ENCODE results near the gene PAX8.

The PAX8 gene

DNA sequence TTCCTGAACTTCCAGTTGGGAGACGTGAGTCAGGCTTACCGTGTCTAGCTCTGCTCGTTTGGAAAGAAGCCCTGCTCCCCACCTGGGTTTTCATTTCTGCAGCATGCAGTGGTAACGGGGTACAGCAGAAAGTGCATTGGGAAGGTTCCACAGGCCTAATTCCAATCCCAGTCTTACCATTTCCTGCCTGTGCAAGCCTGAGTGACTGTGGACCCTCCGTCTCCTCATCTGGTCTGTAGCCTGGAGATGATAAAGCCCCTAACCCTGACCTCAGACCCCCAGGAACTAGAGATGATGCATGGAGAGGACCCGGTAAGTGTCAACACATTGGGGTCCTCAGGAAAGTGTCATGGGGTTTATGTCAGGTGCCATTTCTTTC lies 110.8 kb downstream of the PAX8 start:
- no peak for DNase-seq (ENCODE audit: low spot score)

DNA sequence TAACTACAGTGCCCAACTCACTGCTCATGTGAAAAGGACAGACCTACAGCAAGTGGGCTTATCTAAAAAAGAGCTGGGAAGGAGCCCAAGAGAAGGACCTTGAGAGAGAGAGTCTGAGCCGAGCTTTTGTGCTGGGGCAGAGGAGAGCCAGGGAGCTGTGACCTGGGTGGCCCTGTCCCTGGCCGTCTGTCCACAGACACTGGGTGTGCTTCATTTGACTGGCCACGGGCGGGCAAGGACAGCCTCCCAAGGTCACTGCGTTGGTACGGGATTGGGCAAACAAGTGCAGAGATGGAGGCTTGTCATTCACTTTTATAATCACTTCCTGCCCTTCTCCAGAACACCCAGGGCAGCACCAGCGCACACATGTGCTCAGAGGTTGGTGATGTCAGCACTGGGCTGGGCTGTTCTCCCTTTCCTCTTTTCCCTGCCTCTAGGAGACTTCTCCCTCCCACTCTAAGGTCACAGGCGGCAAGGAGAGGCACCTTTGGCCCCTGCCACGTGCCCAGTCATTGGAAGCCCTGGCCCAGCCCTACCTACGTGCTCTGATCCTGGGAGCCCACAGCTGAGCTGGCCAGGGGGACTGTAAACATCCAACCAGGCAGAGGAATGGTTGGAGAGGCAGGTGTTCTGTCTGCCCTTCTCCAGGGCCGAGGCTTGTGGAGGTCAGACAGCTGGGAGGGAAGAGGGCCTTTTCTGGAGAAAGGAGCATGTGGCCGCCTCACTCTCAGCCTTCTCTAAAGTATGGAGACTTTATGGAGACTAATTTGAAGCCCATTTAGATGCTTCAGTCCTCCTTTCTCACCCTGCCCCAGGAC lies 111.4 kb downstream of the PAX8 start:
- DNase-seq (ENCODE audit: low spot score) = no peak

DNA sequence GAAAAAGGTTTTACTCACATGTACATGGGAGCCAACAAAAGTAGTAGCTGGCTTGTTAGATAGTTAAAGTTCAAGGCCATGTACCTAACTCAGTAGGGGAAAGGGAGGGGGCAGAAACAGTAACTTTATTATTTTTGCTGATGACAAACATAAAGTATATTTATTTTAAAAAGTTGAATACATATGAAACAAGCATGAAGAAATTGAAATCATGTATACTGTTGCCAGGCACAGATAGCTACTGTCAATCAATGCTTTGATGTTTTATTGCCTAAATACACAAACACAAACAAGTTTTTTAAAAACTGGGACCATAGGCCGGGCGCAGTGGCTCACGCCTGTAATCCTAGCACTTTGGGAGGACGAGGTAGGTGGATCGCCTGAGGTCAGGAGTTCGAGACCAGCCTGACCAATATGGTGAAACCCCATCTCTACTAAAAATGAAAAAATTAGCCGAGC lies 112.5 kb downstream of the PAX8 start:
- DNase-seq (ENCODE audit: low spot score) = no peak
